ENCODE results near the gene LMX1A. TPM values are rescaled to one million over a fixed set of nuclear protein-coding genes. Genes with fewer than 3 reads are reported as not detected.

The LMX1A gene
- total RNA-seq, 6 experiments from 2014 or later = not detected

DNA sequence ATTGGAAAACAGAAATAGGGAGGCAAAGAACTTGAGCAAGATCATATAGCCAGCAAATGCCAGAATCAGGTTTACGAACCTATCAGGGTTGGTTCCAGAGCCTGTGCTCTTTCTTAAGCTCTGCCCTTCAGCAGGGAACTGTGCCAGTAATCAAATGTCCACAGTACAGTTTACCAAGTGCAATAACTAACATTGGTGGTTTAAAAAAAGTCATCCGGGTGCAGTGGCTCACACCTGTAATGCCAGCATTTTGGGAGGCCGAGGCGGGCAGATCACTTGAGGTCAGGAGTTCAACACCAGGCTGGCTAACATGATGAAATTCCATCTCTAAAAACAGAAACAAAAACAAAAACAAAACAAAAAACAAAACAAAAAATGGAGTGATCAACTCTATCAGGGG, 182.7 kb downstream of the LMX1A start:
- Mint-ChIP-seq H3K4me1 (ENCODE audit: low read depth) (no peaks in the 10 kb centered on the region), H3K27me3 (ENCODE audit: insufficient read depth) (no peaks in the 10 kb centered on the region), H3K27ac (no peak overlapping the region), H3K4me3 (no peak overlapping the region), H3K36me3 (ENCODE audit: low read depth) (no peaks in the 10 kb centered on the region), H3K9me3 (peaks cover 18% of the 10 kb centered on the region)
- no peak for DNase-seq
- TF ChIP-seq, protein P1, sequence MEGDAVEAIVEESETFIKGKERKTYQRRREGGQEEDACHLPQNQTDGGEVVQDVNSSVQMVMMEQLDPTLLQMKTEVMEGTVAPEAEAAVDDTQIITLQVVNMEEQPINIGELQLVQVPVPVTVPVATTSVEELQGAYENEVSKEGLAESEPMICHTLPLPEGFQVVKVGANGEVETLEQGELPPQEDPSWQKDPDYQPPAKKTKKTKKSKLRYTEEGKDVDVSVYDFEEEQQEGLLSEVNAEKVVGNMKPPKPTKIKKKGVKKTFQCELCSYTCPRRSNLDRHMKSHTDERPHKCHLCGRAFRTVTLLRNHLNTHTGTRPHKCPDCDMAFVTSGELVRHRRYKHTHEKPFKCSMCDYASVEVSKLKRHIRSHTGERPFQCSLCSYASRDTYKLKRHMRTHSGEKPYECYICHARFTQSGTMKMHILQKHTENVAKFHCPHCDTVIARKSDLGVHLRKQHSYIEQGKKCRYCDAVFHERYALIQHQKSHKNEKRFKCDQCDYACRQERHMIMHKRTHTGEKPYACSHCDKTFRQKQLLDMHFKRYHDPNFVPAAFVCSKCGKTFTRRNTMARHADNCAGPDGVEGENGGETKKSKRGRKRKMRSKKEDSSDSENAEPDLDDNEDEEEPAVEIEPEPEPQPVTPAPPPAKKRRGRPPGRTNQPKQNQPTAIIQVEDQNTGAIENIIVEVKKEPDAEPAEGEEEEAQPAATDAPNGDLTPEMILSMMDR (IDR thresholded peaks at IDR 0.05) = no peak

DNA sequence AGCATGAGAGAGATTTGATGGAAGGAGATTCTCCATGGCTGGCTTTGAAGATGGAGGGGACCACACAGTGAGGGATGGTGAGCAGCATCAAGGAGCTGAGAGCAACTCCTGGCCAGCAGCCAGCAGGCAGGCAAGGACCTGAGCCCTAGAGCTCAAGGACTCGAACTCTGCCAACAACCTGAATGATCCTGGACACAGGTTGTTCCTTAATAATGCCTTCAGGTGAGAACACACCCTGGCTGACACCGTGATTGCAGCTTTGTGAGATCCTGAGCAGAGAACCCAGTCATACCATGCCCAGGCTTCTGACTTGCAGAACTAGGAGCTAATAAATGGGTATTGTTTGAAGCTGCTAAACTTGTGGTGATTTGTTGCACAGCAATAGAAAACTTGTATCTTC, 183.1 kb downstream of the LMX1A start:
- Mint-ChIP-seq H3K4me3 (no peak overlapping the region), H3K27me3 (ENCODE audit: insufficient read depth) (no peaks in the 10 kb centered on the region), H3K36me3 (ENCODE audit: low read depth) (no peaks in the 10 kb centered on the region), H3K27ac (no peak overlapping the region), H3K4me1 (ENCODE audit: low read depth) (no peaks in the 10 kb centered on the region), H3K9me3 (peaks cover 17% of the 10 kb centered on the region)
- DNase-seq = no peak
- TF ChIP-seq, protein P1 (IDR thresholded peaks at IDR 0.05) = no peak

DNA sequence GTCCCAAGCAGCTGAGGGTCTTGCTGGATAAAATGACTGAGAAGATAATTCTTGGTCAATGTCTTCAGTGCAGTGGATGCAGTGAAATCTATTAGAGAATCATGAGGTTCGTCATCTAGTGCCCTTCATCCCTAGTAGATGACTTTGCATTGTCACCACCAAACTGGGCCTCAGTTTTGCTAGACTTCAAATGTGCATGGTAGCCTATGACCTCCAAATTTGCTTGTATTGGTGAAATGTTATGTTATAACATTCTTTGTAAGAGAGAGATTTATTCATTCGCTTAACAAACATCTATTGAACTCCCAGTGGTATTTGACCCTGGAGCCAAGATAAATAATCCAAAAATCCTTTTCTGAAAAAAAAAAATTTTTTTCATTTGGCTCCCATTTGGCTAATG, 183.8 kb downstream of the LMX1A start:
- no peak for DNase-seq
- no peak overlapping the region for H3K27ac Mint-ChIP-seq
- H3K9me3 Mint-ChIP-seq = peaks cover 17% of the 10 kb centered on the region
- H3K36me3 Mint-ChIP-seq (ENCODE audit: low read depth) = no peaks in the 10 kb centered on the region
- H3K4me3 Mint-ChIP-seq = no peak overlapping the region
- TF ChIP-seq, protein P1 (IDR thresholded peaks at IDR 0.05) = no peak
- no peaks in the 10 kb centered on the region for H3K4me1 Mint-ChIP-seq (ENCODE audit: low read depth)
- H3K27me3 Mint-ChIP-seq (ENCODE audit: insufficient read depth) = no peaks in the 10 kb centered on the region

DNA sequence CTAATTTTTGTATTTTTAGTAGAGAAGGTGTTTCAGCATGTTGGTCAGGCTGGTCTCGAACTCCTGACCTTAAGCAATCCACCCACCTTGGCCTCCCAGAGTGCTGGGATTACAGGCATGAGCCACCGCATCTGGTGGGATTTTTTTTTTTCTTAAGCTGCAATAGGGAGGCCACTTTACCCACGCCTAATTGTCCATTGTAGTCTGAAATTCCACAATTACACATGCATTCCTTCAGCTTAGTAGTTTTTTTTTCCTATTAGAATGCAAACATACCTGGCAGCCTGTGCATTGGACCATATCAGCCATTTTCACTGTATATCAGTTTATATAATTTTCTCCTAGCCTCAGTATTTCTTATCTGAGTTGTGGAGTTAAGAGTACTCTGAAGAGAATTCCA, 186.8 kb downstream of the LMX1A start:
- H3K36me3 Mint-ChIP-seq (ENCODE audit: low read depth) = no peaks in the 10 kb centered on the region
- H3K4me1 Mint-ChIP-seq (ENCODE audit: low read depth) = no peaks in the 10 kb centered on the region
- TF ChIP-seq, protein P1 (IDR thresholded peaks at IDR 0.05) = no peak
- H3K27me3 Mint-ChIP-seq (ENCODE audit: insufficient read depth) = no peaks in the 10 kb centered on the region
- H3K9me3 Mint-ChIP-seq = peaks cover 13% of the 10 kb centered on the region
- DNase-seq = no peak
- no peak overlapping the region for H3K4me3 Mint-ChIP-seq
- no peak overlapping the region for H3K27ac Mint-ChIP-seq

DNA sequence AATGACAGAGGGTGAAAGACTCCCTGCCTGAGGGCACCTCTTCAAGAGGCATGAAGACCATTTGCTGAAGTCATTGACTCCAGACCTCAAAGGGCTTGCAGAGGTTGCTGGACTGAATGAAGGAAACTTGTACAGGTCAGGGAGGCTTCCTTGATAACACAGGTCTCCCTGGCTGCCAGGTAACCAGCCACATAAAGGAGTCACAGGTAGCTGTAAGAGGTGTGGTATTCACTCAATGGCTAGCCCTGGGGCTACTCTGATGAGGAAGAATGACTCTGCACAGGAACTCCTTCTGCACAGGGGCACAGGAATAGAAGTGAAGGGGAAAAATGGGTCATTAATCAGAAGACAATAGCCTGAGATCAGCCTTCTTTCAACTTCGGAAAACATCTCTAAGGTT, 187.5 kb downstream of the LMX1A start:
- Mint-ChIP-seq H3K36me3 (ENCODE audit: low read depth) (no peaks in the 10 kb centered on the region), H3K4me3 (no peak overlapping the region), H3K9me3 (peaks cover 8% of the 10 kb centered on the region), H3K27me3 (ENCODE audit: insufficient read depth) (no peaks in the 10 kb centered on the region), H3K4me1 (ENCODE audit: low read depth) (no peaks in the 10 kb centered on the region), H3K27ac (no peak overlapping the region)
- DNase-seq = no peak
- TF ChIP-seq, protein P1 (IDR thresholded peaks at IDR 0.05) = no peak

DNA sequence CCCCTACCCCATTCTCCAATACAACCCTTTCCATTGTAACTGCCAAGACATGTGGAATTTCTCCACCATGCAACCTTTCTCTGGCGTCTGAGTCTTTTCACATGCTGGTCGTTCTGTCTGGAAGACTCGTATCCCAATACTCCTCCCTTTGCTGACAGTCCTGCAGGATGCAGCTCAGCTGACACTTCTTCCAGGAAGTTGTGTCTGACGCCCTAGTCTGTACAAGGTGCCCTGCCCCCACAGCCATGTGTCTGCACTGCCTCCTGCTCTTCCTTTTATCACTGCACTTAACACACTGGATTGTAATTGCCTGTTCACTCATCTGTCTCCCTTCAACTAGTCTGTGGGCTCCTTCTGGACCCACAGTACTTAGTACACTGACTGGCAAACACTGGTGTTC, 188.0 kb downstream of the LMX1A start:
- DNase-seq = no peak
- H3K4me3 Mint-ChIP-seq = no peak overlapping the region
- H3K27me3 Mint-ChIP-seq (ENCODE audit: insufficient read depth) = no peaks in the 10 kb centered on the region
- no peaks in the 10 kb centered on the region for H3K4me1 Mint-ChIP-seq (ENCODE audit: low read depth)
- TF ChIP-seq, protein P1 (IDR thresholded peaks at IDR 0.05) = no peak
- H3K27ac Mint-ChIP-seq = no peak overlapping the region
- peaks cover 5% of the 10 kb centered on the region for H3K9me3 Mint-ChIP-seq
- no peaks in the 10 kb centered on the region for H3K36me3 Mint-ChIP-seq (ENCODE audit: low read depth)
